ENCODE measurements around the gene DHX57. TPM values are rescaled to one million over a fixed set of nuclear protein-coding genes. Genes with fewer than 3 reads are reported as not detected.

Gene DHX57
- total RNA-seq, 1 donor = 19.5 TPM

GRCh38 chr2:38873763-38874162 is 2.0 kb downstream of the DHX57 start:
- H2AFZ ChIP-seq (ENCODE audit: low read length) = no peak overlapping the region
- peak; percentile 39 for DNase-seq (ENCODE audit: insufficient read length, low spot score, missing footprints)
- peaks cover 64% of the 10 kb centered on the region for H3K79me2 ChIP-seq (ENCODE audit: insufficient read depth, low read length)
- H3K27ac ChIP-seq (ENCODE audit: low read depth, low read length) = no peak overlapping the region
- no peak for TF ChIP-seq CTCF (IDR thresholded peaks at IDR 0.05; ENCODE audit: extremely low read depth, low read depth, low read length)
- H3K4me3 ChIP-seq (ENCODE audit: insufficient read depth, low read length) = no peak overlapping the region
- no peak overlapping the region for H3K4me2 ChIP-seq (ENCODE audit: insufficient read depth, low read length)
- H3K9me3 ChIP-seq (ENCODE audit: low read depth, low read length) = no peaks in the 10 kb centered on the region
- no peaks in the 10 kb centered on the region for H3K36me3 ChIP-seq (ENCODE audit: insufficient read depth, low read length)
- H4K20me1 ChIP-seq (ENCODE audit: insufficient read depth, low read length) = peaks cover 6% of the 10 kb centered on the region
- H3K4me1 ChIP-seq (ENCODE audit: insufficient read depth, low read length) = peaks cover 12% of the 10 kb centered on the region
- H3K27me3 ChIP-seq (ENCODE audit: insufficient read depth, low read length) = no peaks in the 10 kb centered on the region

GRCh38 chr2:38871432-38871831 is 4.3 kb downstream of the DHX57 start:
- Histone ChIP-seq H3K36me3 (ENCODE audit: insufficient read depth, low read length) (peaks cover 4% of the 10 kb centered on the region), H3K4me3 (ENCODE audit: insufficient read depth, low read length) (no peak overlapping the region), H3K79me2 (ENCODE audit: insufficient read depth, low read length) (peaks cover 63% of the 10 kb centered on the region), H3K4me1 (ENCODE audit: insufficient read depth, low read length) (peaks cover 8% of the 10 kb centered on the region), H3K27ac (ENCODE audit: low read depth, low read length) (no peak overlapping the region), H4K20me1 (ENCODE audit: insufficient read depth, low read length) (peaks cover 6% of the 10 kb centered on the region), H3K9me3 (ENCODE audit: low read depth, low read length) (no peaks in the 10 kb centered on the region), H3K4me2 (ENCODE audit: insufficient read depth, low read length) (no peak overlapping the region), H2AFZ (ENCODE audit: low read length) (no peak overlapping the region), H3K27me3 (ENCODE audit: insufficient read depth, low read length) (no peaks in the 10 kb centered on the region)
- no peak for TF ChIP-seq CTCF (IDR thresholded peaks at IDR 0.05; ENCODE audit: extremely low read depth, low read depth, low read length)
- DNase-seq (ENCODE audit: insufficient read length, low spot score, missing footprints) = no peak

GRCh38 chr2:38866773-38867443 is 8.8 kb downstream of the DHX57 start:
- Histone ChIP-seq H4K20me1 (ENCODE audit: insufficient read depth, low read length) (peaks cover 4% of the 10 kb centered on the region), H3K9me3 (ENCODE audit: low read depth, low read length) (no peaks in the 10 kb centered on the region), H2AFZ (ENCODE audit: low read length) (no peak overlapping the region), H3K4me2 (ENCODE audit: insufficient read depth, low read length) (no peak overlapping the region), H3K4me1 (ENCODE audit: insufficient read depth, low read length) (no peaks in the 10 kb centered on the region), H3K27ac (ENCODE audit: low read depth, low read length) (no peak overlapping the region), H3K27me3 (ENCODE audit: insufficient read depth, low read length) (no peaks in the 10 kb centered on the region), H3K79me2 (ENCODE audit: insufficient read depth, low read length) (peaks cover 26% of the 10 kb centered on the region), H3K4me3 (ENCODE audit: insufficient read depth, low read length) (no peak overlapping the region), H3K36me3 (ENCODE audit: insufficient read depth, low read length) (peaks cover 17% of the 10 kb centered on the region)
- no peak for TF ChIP-seq CTCF (IDR thresholded peaks at IDR 0.05; ENCODE audit: extremely low read depth, low read depth, low read length)
- no peak for DNase-seq (ENCODE audit: insufficient read length, low spot score, missing footprints)

- no peaks in the 10 kb centered on the region for H4K20me1 ChIP-seq (ENCODE audit: insufficient read depth, low read length)
- no peak overlapping the region for H3K27ac ChIP-seq (ENCODE audit: low read depth, low read length)
- H2AFZ ChIP-seq (ENCODE audit: low read length) = no peak overlapping the region
- peaks cover 2% of the 10 kb centered on the region for H3K79me2 ChIP-seq (ENCODE audit: insufficient read depth, low read length)
- no peaks in the 10 kb centered on the region for H3K27me3 ChIP-seq (ENCODE audit: insufficient read depth, low read length)
- DNase-seq (ENCODE audit: insufficient read length, low spot score, missing footprints) = no peak
- peaks cover 38% of the 10 kb centered on the region for H3K36me3 ChIP-seq (ENCODE audit: insufficient read depth, low read length)
- H3K4me1 ChIP-seq (ENCODE audit: insufficient read depth, low read length) = no peaks in the 10 kb centered on the region
- no peak overlapping the region for H3K4me2 ChIP-seq (ENCODE audit: insufficient read depth, low read length)
- H3K4me3 ChIP-seq (ENCODE audit: insufficient read depth, low read length) = no peak overlapping the region
- TF ChIP-seq CTCF (IDR thresholded peaks at IDR 0.05; ENCODE audit: extremely low read depth, low read depth, low read length) = no peak
- no peaks in the 10 kb centered on the region for H3K9me3 ChIP-seq (ENCODE audit: low read depth, low read length)
These were observed 12.6 kb downstream of the DHX57 start for GRCh38 chr2:38863061-38863695.

Data from osteoblast (primary cell).